HG03575 (cell line): ENCODE results near the gene ANAPC4.
"Not testable (repeated sequence)": the region's sequence is repeated elsewhere in the genome, so short reads cannot be mapped to it uniquely, and the experiment has no call there.

Source experiments
- ATAC-seq: cut with Tn5 transposase; IDR thresholded peaks from one replicate; pipeline ENCODE4 v1.9.1; 2021; ENCODE audit not compliant: unreplicated experiment, insufficient number of reproducible peaks, low FRiP score; ENCODE audit errors: extremely low read depth

Gene ANAPC4

DNA sequence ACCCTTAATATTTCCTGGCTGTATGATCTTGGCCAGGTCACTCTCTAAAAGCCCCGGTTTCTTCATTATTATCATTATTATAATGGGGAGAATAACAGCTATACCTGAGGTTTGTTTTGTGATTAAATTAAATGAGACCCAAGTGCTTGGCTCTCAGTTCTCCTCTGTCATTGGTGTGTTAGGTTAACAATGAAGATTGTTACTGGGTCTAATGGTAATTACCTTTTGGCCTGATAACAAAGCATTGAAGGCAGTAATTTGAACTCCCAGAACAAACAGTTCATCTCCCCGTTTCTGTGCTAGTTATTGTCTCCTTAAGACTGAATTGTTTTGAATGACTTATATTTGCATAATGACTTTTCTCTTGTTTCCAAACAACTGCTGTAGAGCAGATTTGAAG lies 6.8 kb upstream of the ANAPC4 start:
- ATAC-seq, result no peak

DNA sequence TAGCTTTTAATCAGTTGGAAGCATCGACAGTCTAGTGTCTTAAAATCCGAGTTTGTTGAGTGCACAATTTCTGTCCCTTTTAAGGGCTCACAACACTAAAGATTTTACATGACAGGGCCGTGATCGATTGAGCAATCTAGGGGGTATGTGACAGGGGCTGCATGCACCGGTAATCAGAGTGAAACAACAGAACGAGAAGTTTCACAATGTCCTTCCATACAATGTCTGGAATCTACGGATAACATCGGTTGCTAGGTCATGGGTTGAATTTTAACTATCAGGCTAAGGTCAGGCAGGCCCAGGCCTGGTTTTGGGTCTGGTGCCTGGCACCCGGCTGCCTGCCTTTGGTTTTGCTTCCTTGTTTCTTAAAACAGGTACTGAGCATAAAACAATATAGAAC lies 4.5 kb upstream of the ANAPC4 start:
- ATAC-seq, result not testable (repeated sequence)

DNA sequence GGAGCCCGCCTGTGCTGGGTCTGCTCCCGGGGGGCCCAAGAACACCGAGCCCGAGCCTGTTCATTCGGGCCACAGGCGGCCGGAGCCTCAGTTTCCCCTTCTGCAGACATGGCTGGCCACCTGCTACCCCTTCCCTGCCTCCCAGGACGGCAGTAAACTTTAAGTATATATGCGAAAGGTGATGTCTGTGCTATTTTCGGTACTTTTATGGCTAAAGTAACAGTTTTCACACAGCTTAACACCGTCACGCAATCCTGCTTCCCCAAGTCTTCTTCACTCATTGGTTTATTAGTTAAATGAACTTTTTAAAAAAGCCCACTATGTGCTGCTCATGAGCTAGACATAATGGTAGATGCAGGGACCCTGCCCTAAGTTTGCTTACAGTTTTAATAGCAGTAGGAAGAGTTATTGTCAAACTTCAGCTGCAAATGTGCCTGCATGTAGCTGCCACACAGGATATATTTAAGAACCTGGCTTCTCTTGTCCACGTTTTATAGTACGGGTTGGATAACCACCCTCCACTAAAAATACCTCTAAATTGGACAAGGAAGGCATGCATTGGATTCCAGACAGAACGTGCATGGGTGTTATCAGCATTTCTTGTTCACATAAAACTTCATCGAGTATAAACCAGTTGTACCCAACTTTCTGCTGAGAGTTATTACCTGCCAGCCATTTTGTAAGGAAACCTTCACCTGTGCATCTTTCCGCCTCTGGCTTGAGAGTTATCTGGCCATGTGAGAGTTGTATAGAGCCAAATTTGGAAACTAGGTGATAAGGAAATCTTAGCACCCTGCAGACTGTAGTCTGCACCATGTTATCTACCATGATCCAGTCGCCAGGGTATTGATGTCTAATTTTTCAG lies 741 bp downstream of the ANAPC4 start:
- ATAC-seq, result no peak

DNA sequence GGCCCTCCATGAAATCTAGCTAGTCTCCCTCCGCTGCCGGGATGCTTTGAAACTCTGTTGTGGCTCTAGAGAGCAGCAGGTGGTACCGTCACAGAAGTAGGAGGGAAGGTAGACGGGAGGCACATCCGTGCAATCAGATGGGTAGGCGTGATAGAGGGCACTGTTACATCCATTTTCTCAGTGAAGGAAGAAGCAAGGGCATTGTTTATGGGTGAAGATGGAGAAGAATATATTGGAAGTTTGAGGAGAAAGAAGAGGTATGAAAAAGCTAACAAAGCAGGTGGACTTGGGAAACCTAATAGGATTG lies 1.3 kb downstream of the ANAPC4 start:
- no peak for ATAC-seq

DNA sequence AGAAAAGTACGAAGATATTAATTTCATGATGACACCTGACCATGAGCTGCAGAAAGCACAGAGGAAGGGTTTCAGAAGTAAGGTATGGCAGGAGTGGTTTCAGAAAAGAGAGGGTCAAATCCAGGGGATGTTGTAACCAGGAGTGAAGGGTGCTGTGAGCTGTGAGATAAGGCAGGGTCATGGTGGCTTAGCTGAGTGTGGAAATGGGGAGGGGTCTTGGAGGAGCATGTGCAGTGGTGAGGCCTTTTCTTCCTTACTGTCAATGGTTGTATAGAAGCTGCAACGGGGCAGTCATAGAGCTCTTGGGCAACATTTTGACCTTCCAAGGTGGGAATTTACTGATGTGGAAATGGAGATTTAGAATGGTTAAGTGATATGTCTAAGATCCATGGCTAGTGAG lies 2.5 kb downstream of the ANAPC4 start:
- no peak for ATAC-seq

DNA sequence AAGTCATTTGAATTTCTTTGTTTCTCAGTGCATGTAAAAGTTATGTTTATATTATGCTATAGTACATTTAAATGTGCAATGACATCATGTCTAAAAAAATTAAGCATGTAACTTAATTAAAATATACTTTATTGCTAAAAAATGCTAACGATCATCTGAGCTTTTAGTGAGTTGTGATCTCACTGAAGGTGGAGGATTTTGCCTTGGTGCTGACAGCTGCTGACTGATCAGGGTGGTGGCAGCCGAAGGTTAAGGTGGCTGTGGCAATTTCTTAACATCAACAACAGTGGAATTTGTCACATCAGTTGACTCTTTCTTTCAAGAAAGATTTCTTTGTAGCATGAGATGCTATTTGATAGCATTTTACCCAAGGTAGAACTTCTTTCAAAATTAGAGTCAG lies 6.6 kb downstream of the ANAPC4 start:
- no peak for ATAC-seq

DNA sequence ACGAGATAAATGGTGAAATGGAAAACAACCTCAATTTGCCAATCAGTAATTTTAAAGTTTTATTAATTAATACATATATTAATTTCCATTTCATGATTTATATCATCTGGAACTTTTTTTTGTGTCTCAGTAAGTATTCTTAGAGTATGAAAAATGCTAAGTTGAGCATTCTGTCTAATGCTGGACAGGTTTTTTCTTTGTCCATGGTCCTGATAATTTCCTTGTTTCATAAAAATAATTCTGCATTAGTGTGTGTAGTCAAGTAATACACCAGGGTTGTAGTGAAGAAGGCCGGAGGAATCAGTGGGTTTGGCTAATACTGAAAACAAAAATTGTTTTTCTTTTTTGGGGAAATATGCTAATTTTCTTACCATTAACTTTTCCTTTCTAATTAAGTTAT lies 9.9 kb downstream of the ANAPC4 start:
- ATAC-seq, result no peak

DNA sequence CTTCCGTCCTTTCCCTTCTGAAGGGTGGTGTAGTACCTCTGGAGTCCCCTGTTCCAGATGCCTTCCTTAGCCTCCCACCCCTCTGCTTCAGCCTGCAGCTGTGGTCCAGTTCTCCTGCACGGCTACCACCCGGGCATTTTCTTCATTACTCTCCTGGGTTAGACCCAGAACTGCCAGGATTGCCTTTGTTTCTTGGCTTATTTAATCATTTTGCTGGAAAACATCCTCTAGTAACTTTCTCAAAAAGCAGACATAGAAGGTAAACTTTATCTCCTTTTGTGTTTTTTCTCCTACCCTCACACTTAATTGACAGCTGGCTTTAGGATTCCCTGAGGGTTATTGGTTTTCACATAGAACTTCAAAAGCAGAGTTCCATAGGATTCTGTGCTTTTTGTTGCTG lies 20.2 kb downstream of the ANAPC4 start:
- no peak for ATAC-seq

DNA sequence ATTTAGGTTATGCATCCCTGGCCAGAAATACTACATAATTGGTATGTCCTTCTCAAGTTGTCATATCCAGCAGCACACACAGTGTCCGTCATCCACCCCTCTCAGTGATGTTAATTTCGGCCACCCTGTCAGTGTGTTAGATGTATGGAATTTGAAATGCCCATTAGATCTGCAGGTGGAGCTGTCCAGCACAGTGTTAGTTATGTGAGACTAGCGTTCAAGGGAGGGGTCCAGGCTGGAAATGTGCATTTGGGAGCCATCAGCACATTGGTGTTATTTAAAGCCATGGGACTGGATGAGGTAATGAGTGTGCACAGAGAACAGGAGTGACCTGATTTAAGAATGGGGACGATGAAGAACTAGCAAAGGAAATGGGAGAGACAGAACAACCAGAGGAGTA lies 22.4 kb downstream of the ANAPC4 start:
- ATAC-seq, result no peak

DNA sequence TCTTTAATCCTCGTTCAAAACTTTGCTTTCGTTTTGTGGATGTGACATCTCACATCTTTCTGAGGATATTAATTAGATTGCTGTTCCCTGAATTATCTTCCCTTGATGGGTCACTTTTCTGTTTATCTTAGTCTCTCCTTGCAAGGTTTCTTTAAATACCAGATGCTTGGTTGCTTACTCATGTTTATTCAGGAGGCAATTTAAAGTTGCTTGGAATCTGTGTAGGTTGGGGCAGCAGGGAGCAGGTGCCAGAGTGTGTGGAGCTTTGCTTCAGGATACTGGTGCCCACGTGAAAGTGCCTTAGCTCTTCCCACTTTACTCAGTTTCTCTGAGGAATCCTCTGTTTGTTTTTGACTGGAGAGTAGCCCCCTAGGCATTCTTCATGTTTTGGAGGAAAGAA lies 24.0 kb downstream of the ANAPC4 start:
- ATAC-seq, result no peak

DNA sequence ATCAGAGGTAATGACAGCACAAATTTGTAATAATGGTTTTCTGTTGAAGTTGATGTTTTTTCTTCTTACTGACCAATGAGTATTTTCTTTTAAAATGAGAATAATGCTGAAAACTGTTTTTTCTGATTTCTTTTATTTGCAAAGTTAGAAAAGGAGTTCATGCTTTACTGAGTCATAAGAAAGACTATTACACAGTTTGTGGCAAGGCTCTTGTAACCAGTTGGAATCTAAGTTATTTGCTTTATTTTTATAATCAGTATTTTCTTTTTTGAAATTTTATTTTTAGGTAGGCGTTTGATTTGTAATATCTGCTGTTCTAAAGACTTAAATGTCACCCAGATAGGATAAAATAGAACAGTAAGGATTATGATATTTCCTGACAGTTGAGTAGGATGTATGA lies 25.5 kb downstream of the ANAPC4 start:
- no peak for ATAC-seq

DNA sequence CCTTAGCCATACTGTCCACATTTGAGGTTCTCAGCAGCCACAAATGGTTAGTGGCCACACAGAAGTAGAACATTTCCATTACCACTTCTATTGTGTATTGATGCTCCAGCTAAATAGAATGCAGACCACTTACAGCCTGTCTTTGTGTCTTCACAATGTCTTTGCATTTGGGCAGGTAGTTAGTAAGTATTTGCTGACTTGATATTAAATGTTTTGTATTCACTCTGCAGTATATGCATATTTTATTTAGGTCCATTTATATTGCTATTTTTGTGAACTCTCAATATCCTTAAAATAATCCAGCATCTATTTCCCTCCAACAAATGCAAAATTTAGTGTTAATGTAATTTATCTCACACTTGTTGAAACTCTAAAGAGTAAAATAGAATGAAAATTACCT lies 26.6 kb downstream of the ANAPC4 start:
- ATAC-seq, result no peak

DNA sequence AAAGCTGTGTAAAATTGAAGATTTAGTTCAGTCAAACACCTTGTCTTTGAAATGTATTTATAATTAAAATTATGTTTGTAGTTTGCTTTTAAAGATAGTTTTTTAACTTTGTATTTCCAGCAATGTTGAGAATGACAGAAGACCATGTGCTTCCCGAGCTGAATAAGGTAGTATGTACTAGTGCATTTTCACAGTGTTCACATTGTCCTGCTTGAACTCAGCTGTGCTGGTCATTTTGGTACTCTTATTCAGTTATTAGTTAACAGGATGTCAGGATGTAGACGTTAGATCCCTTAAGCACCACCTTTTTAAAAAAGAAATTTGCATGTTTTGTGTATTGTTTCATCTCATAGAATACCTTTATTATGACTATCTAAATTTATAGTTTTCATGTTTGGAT lies 28.4 kb downstream of the ANAPC4 start:
- no peak for ATAC-seq

DNA sequence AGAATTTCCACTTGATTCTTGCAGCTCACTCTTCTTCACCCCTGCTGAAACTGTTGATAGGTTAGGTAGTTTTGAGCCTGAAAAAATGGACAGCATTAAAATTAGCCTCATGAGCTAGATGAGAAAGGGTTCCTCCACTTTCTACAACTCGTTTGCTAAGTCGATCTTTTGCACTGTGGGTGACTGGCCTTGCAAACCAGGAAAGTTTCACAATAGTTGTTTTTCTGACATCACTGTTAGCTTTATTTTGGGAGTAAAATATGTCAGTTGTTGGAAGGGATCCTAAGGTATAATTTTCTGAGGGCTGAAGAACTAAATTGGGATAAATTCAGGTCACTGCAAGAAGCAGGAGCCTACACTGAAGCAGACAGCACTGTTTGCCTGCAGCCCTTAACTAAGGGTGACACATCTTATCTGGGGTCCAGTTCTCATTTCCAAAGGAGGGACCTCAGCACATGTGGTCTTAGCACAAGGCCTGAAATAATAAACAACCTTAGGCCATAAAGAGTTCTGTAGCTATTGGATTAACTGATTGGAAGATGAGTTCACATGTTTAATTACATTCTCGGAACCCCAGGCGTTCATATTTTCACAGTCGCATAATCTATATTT lies 29.1 kb downstream of the ANAPC4 start:
- ATAC-seq, result no peak

DNA sequence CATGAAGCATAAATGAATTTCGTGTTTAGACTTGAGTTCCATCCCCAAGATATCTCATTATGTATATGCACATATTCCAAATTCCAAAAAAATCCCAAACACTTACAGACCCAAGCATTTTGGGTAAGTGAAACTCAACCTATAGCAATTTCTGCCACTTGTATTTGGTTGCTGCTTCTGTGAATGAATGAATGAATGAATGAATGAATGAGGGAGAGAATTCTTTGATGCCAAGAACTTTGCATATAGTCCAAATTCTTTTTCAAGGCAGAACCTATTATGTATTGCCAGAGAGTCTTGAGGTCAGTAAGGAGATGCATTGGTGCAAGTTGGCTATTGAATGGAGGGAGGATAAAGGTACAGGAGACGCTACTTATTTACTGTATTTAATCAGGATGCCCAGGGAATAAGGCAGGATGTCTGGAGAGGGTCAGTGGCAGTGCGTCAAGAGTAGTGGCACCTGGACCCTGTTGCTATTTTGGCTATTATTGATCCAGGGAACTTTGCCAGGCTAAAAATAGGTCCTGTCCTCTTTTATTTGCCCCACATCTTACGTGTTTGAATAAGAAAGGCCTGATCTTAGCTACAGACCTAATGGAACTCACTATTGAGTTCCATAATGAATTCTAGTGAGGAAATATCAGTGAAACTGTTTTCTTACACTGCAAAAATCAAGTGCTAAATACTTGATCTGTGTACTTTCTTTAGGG lies 33.9 kb downstream of the ANAPC4 start:
- ATAC-seq, result no peak

DNA sequence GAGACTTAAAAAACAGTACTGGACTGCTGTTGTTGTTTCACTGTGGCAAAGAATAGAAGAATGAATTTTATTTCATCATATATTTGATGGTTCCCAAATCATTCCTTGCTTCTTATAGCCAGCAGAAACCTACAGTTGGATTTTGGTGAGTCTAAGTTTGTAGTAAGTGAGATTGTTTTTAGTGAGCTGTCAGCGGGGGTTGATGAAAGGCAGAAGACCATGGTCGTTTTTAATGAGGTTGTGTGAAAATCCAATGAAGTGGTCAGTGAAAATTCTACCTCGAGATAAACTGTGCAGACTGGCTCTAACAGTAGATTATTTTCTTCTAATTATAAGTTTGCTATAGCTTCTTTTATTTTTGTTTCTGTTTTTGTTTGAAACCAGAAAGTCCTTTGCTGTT lies 36.2 kb downstream of the ANAPC4 start:
- no peak for ATAC-seq

DNA sequence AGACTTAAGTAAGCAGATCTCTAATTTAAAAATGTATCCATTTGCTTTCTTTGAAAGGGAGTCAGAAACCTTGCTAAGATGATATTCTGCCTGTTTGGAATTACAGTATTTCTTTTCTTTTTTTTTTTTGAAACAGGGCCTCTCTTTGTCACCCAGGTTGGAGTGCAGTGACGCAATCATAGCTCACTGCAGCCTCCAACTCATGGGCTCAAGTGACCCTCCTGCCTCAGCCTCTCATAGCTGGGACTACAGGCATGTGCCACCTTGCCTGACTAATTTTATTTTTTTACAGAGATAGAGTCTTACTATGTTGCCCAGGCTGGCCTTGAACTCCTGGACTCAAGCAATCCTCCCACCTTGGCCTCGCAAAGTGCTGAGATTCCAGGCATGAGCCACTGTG lies 40.0 kb downstream of the ANAPC4 start:
- no peak for ATAC-seq

DNA sequence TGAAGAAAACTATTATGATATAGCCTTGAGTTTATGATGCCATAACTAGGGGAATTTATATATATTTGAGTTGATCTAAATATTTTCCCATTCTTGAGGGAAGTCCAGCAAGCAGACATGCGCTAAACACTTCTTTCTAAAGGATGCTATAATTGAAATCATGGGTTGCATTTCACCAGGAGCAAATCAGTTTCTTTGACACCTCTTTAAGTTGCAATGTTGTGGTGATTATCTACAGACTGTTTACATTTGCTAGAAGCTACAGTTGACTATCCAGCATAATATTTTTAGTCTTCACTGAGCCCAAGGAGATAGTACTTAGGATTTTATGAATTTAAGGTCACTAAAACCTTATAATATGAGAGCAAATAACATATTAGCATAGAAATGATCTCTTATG lies 43.9 kb downstream of the ANAPC4 start:
- no peak for ATAC-seq

DNA sequence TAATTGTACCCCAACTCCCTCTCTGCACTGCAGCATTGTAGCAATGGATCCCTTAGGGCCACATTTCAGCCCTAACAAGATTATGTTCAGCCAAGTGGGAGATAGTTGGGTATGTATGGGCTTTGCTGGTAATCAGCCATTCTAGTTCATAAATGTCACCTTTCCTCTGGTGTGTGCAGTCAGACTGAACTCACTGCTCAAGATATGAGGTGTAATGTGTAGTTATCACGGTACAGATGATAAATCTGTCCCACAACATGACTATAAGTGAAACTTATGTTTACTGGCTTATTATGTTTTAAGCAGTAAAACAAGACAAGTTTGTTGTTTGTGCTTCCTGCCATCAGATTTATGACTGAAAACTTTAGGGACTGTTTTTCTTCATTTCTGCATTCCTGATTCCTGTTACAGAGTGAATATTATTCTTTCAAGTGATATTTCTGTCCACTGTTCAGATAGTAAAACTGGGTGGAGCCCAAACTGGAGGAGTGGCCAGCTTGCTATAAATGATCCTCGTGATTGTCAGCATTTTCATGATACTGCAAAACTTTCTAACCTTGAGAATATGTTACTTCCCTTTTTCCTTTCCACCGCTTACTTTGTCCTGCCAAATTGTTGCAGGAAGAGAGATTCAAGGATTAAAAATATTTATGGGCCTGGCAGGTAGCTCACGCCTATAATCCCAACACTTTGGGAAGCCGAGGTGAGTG lies 44.9 kb downstream of the ANAPC4 start:
- ATAC-seq, result no peak

DNA sequence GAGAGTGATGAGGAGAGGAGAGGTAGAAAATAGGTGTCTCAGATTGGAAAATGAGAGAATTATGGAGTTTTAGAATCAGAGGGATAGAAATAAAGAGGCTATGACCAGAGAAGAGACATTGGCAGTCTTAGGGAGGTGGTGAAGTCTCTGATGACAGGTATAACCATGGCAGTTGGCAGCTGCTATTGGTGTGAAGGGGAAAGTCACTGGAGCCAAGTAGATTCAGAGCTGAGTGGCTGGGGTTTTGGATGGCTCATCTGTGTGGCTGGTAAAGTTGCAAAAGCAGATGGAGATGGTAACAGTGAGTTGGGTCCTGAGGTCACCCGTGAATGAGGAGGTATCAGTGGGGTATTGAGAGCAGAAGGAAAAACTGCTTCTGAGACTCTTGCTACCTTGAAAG lies 46.5 kb downstream of the ANAPC4 start:
- ATAC-seq, result no peak
